Myocyte (in vitro differentiated cells): ENCODE results near the gene SEC11C. TPM values are rescaled to one million over a fixed set of nuclear protein-coding genes. Genes with fewer than 3 reads are reported as not detected.
A peak's percentile ranks its signal among the peaks of the same experiment; 100 is the strongest.
"Not testable (repeated sequence)": the region's sequence is repeated elsewhere in the genome, so short reads cannot be mapped to it uniquely, and the experiment has no call there.

Experiments used
- DNase-seq: peaks from one replicate; pipeline ENCODE4 v3.0.0-alpha.2; 2012; ENCODE audit warnings: low read depth
- polyA plus RNA-seq: library from polyadenylated mRNA; unstranded; fragments of >200 nt; gene quantifications from one replicate; pipeline ENCODE4 v1.2.1, GENCODE V29; 2012; ENCODE audit warnings: missing spikeins
- total RNA-seq: library from RNA; depleted of rRNA; stranded (reverse); fragments of >200 nt; gene quantifications from 2 replicates; pipeline ENCODE4 v1.2.3, GENCODE V29; 2014

Gene SEC11C
- total RNA-seq = 16.1 and 24.3 TPM in 2 replicates
- 29.3 TPM for polyA plus RNA-seq

GRCh38 chr18:59139615-59140301, at the start of gene SEC11C:
Gene SEC11C (plus strand): TSS chr18:59139884. CDS start chr18:59139949, 65 bp downstream.
- peak; percentile 98 for DNase-seq

- no peak for DNase-seq
Observed at GRCh38 chr18:59090966-59091603, 48.6 kb upstream of the SEC11C start.

GRCh38 chr18:59093668-59094067, 46.0 kb upstream of the SEC11C start:
- no peak for DNase-seq

- no peak for DNase-seq
Observed at GRCh38 chr18:59094569-59094968, 45.1 kb upstream of the SEC11C start.

- DNase-seq = no peak
Observed at GRCh38 chr18:59096098-59096789, 43.4 kb upstream of the SEC11C start.

GRCh38 chr18:59101830-59102414, 37.8 kb upstream of the SEC11C start:
- no peak for DNase-seq

GRCh38 chr18:59109375-59109774, 30.3 kb upstream of the SEC11C start:
- DNase-seq = peak; percentile 17

- DNase-seq = no peak
Observed at GRCh38 chr18:59114160-59114559, 25.5 kb upstream of the SEC11C start.

- peak; percentile 67 for DNase-seq
Observed at GRCh38 chr18:59123588-59124369, 15.9 kb upstream of the SEC11C start.

GRCh38 chr18:59124370-59124704, 15.3 kb upstream of the SEC11C start:
- no peak for DNase-seq

GRCh38 chr18:59127047-59127446, 12.6 kb upstream of the SEC11C start:
- DNase-seq = no peak

- no peak for DNase-seq
Observed at GRCh38 chr18:59129951-59130703, 9.6 kb upstream of the SEC11C start.

- no peak for DNase-seq
Observed at GRCh38 chr18:59132810-59133465, 6.7 kb upstream of the SEC11C start.

GRCh38 chr18:59139291-59139614, 431 bp upstream of the SEC11C start:
- DNase-seq = no peak

- DNase-seq = no peak
Observed at GRCh38 chr18:59140302-59140885, 710 bp downstream of the SEC11C start.

GRCh38 chr18:59141294-59142068, 1.8 kb downstream of the SEC11C start:
- no peak for DNase-seq

- DNase-seq = no peak
Observed at GRCh38 chr18:59142274-59142673, 2.6 kb downstream of the SEC11C start.

GRCh38 chr18:59142800-59143416, 3.2 kb downstream of the SEC11C start:
- DNase-seq = not testable (repeated sequence)
